ENCODE measurements around the gene GPC3. TPM values are rescaled to one million over a fixed set of nuclear protein-coding genes. Genes with fewer than 3 reads are reported as not detected.

Gene GPC3
- total and polyA plus RNA-seq, 2 of the 4 experiments (the other 2 are of a cell fraction): not detected

- Histone ChIP-seq H3K36me3 (ENCODE audit: control insufficient read depth, insufficient read depth, low read length) (no peaks in the 10 kb centered on the region), H3K56ac (ENCODE audit: extremely low read depth, insufficient read depth, low read length) (no peak overlapping the region), H2AFZ (replicated peaks; ENCODE audit: low read length, poor library complexity) (no peak overlapping the region), H3K27ac (ENCODE audit: insufficient read depth, low read length) (no peak overlapping the region), H3K9me1 (ENCODE audit: insufficient read depth, low read length) (no peaks in the 10 kb centered on the region), H3K18ac (ENCODE audit: low read depth, low read length) (no peak overlapping the region), H2BK120ac (ENCODE audit: low read depth, low read length) (no peak overlapping the region), H3K4me2 (ENCODE audit: low read depth, low read length) (no peak overlapping the region), H3K27me3 (ENCODE audit: control insufficient read depth, insufficient read depth, low read length) (no peaks in the 10 kb centered on the region; the same call in none of the 2 replicates), H3K4me3 (ENCODE audit: insufficient read depth, low read depth, low read length) (no peak overlapping the region), H2BK20ac (ENCODE audit: low read depth, low read length) (no peak overlapping the region), H3K14ac (replicated peaks; ENCODE audit: low read depth, low read length) (no peak overlapping the region), H2AK9ac (replicated peaks; ENCODE audit: low read depth, low read length, poor library complexity) (no peak overlapping the region), H2AK5ac (ENCODE audit: low read depth, low read length) (no peak overlapping the region), H2BK15ac (ENCODE audit: low read depth, low read length) (no peak overlapping the region), H3K79me1 (ENCODE audit: low read depth in 1 of 2, low read length in 2 of 2) (no peaks in the 10 kb centered on the region), H4K8ac (ENCODE audit: low read depth in 2 of 2, low read length in 2 of 2) (no peak overlapping the region), H4K5ac (ENCODE audit: low read depth, low read length) (no peak overlapping the region), H3K23ac (ENCODE audit: low read depth, low read length) (no peak overlapping the region), H3K4ac (ENCODE audit: low read depth, low read length) (no peak overlapping the region), H3K9ac (ENCODE audit: low read depth, low read length) (no peak overlapping the region), H3K4me1 (ENCODE audit: control insufficient read depth, insufficient read depth, low read length) (no peaks in the 10 kb centered on the region), H4K20me1 (ENCODE audit: insufficient read depth, low read length) (no peaks in the 10 kb centered on the region), H4K91ac (ENCODE audit: insufficient read depth, low read depth, low read length) (no peak overlapping the region), H2BK5ac (ENCODE audit: low read depth, low read length, poor library complexity, severe bottlenecking) (no peak overlapping the region), H3K9me3 (ENCODE audit: control insufficient read depth, insufficient read depth, low read length) (no peaks in the 10 kb centered on the region)
- ATAC-seq (ENCODE audit: low read depth) (no peak), DNase-seq (no peak)
- in situ Hi-C loops (cut with MboI; ENCODE audit: low sequenced_read_pairs) (no loop called here), dilution Hi-C loops (cut with HindIII; ENCODE audit: low sequenced_read_pairs, unreplicated experiment) (no loop called here), intact Hi-C loops (cut with micrococcal nuclease) (no loop called here)
- 20% methylated on average over 1 of the region's 7 CpGs; no CpG with 5 or more reads in 1 of the 2 experiments for WGBS, 2 experiments (ENCODE audit: extremely low coverage in 2 of 2, insufficient read length in 1 of 2)
- TF ChIP-seq SMC3 (IDR thresholded peaks at IDR 0.05; ENCODE audit: low read depth, low read length) (no peak), RFX5 (IDR thresholded peaks at IDR 0.05; ENCODE audit: low read depth, low read length) (no peak), USF2 (IDR thresholded peaks at IDR 0.05; ENCODE audit: low read depth, low read length) (no peak), CHD1 (IDR thresholded peaks at IDR 0.05; ENCODE audit: low read depth, low read length) (no peak), MAZ (IDR thresholded peaks at IDR 0.05; ENCODE audit: borderline replicate concordance, low read depth, low read length) (no peak), ELK1 (IDR thresholded peaks at IDR 0.05; ENCODE audit: borderline replicate concordance, low read depth, low read length) (no peak), RAD21 (IDR thresholded peaks at IDR 0.05; ENCODE audit: low read length) (no peak), RCOR1 (IDR thresholded peaks at IDR 0.05; ENCODE audit: insufficient replicate concordance, low read length) (no peak), NFE2L2 (IDR thresholded peaks at IDR 0.05; ENCODE audit: low read depth, low read length) (no peak), FOS (IDR thresholded peaks at IDR 0.05; ENCODE audit: low read depth, low read length) (no peak), POLR2A (IDR thresholded peaks at IDR 0.05; ENCODE audit: low read depth, low read length) (no peak), CEBPB (IDR thresholded peaks at IDR 0.05; ENCODE audit: low read depth, low read length) (no peak), MAFK (IDR thresholded peaks at IDR 0.05; ENCODE audit: low read depth, low read length) (no peak)
- POLR2A ChIA-PET (ENCODE audit: unreplicated experiment): no interaction called here
- BruUV-seq (replicated peaks): no TSS peak
- CTCF ChIA-PET: no interaction called here
Observed at GRCh38 chrX:133881893-133882292, 103.5 kb downstream of the GPC3 start.

Measured in IMR-90 (cell line).